ENCODE measurements around the gene NRG3.

DNA sequence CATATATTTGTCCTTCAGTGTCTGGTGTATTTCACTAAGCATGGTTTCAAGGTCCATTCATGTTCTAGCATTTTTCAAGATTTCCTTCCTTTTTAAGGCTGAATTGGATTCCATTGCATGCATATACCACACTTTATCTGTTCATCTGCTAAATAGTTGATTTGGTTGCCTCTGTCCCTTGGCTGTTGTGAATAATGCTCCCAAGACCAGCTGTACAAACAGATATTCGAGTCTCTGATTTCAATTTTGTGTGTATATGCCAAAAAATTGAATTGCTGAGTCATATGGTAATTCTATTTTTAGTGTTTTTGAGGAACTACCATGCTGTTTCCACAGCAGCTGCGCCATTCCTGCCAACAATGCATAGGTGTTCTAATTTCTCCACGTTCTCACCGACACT is 216.4 kb downstream of the NRG3 start:
- TF ChIP-seq CTCF (IDR thresholded peaks at IDR 0.05) (no peak), POLR2A (IDR thresholded peaks at IDR 0.05) (no peak)
